Stimulated activated CD8-positive, alpha-beta memory T cell treated with anti-CD3 and anti-CD28 coated beads, Interleukin-15, amount 100 ng/mL, for 24 hours (primary cell): ENCODE results near the gene KRT73.

ENCODE experiments used
- DNase-seq: peaks from one replicate; pipeline ENCODE4 v3.0.0-alpha.2; 2020; ENCODE audit warnings: low read depth

The KRT73 gene

GRCh38 chr12:52566847-52567291 lies 51.5 kb downstream of the KRT73 start:
- peak; percentile 7 for DNase-seq

GRCh38 chr12:52564582-52564981 lies 53.8 kb downstream of the KRT73 start:
- DNase-seq, result no peak

- DNase-seq, result no peak
Observed at GRCh38 chr12:52561880-52562449, 56.4 kb downstream of the KRT73 start.

GRCh38 chr12:52559979-52560378 lies 58.4 kb downstream of the KRT73 start:
- no peak for DNase-seq

- no peak for DNase-seq
Observed at GRCh38 chr12:52558781-52559445, 59.4 kb downstream of the KRT73 start.
